ENCODE data around the gene XBP1.

The XBP1 gene

DNA sequence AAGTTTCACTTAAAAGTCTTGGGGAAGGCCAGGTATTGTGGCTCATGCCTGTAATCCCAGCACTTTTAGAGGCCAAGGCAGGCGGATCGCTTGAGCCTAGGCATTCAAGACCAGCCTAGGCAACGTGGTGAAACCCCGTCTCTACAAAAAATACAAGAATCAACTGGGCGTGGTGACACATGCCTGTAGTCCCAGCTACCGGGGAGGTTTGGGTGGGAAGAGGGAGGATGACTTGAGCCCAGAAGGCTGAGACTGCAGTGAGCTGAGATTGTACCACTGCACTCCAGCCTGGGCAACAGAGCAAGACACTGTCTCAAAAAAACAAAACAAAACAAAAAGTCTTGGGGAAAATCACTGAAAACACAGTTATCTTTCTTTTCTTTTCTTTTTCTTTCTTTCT lies 15.4 kb upstream of the XBP1 start:
- Histone ChIP-seq H3K27ac (no peak overlapping the region), H3K4me3 (ENCODE audit: low read depth, low read length) (no peak overlapping the region), H3K36me3 (replicated peaks) (no peaks in the 10 kb centered on the region), H3K27me3 (replicated peaks) (no peaks in the 10 kb centered on the region)
- TF ChIP-seq, protein P1, sequence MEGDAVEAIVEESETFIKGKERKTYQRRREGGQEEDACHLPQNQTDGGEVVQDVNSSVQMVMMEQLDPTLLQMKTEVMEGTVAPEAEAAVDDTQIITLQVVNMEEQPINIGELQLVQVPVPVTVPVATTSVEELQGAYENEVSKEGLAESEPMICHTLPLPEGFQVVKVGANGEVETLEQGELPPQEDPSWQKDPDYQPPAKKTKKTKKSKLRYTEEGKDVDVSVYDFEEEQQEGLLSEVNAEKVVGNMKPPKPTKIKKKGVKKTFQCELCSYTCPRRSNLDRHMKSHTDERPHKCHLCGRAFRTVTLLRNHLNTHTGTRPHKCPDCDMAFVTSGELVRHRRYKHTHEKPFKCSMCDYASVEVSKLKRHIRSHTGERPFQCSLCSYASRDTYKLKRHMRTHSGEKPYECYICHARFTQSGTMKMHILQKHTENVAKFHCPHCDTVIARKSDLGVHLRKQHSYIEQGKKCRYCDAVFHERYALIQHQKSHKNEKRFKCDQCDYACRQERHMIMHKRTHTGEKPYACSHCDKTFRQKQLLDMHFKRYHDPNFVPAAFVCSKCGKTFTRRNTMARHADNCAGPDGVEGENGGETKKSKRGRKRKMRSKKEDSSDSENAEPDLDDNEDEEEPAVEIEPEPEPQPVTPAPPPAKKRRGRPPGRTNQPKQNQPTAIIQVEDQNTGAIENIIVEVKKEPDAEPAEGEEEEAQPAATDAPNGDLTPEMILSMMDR (IDR thresholded peaks at IDR 0.05; ENCODE audit: low read depth, low read length, missing control alignments), result no peak
- in situ Hi-C loops (cut with HindIII; ENCODE audit: low pct_ligation_motif_present, low sequenced_read_pairs), result no loop called here
- no peak for DNase-seq

DNA sequence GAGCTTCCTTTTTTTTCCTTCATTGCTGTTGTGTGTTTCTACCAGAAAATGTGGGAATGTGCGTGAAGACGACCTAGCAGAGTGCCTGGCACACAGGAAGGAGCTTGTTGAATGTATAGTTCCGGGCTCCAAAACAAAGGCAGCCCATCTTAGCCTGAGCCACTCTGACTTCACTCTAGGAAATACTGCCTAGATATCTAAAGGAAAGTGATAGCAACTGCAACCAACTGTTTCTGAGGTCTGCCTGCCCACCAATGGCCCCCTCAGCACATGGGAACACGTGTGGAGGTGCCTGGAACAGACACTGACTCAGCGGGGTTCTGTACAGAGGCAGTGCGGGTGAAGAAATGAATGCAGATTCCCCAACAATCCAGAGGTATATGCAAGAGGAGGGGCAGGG lies 14.7 kb upstream of the XBP1 start:
- Histone ChIP-seq H3K27me3 (replicated peaks) (no peaks in the 10 kb centered on the region), H3K27ac (no peak overlapping the region), H3K4me3 (ENCODE audit: low read depth, low read length) (no peak overlapping the region), H3K36me3 (replicated peaks) (no peaks in the 10 kb centered on the region)
- in situ Hi-C loops (cut with HindIII; ENCODE audit: low pct_ligation_motif_present, low sequenced_read_pairs), result no loop called here
- DNase-seq, result no peak
- TF ChIP-seq, protein P1 (IDR thresholded peaks at IDR 0.05; ENCODE audit: low read depth, low read length, missing control alignments), result no peak

DNA sequence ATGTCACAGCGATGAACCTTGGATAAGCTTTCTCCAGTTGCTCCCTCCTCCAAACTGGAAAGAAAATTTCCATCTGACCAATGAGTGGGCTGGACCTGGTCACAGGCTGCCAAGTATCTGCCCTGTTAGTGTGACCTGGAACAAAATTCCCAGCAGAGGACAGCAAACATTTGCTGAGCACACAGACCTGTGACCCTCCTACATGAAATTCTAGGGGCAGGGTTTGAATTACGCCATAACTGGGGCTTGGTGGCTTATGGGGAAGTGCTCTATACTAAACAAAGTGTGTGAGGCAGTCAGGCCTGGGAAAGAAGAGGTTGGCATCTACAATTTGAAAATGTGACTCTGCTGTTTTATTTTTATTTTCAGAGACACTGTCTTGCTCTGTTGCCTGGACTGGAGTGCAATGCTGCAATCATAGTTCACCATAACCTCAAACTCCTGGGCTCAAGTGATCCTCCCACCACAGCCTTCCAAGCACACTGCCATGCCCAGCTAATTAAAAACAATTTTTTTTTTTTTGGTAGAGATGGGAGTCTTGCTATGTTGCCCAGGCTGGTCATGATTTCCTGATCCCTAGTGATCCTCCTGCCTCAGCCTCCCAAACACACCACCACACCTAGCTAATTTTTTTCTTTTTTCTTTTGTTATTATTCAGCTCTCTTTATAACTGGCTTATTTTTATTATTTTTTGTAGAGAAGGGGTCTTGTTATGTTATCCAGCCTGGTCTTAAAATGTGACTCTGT lies 13.6 kb upstream of the XBP1 start:
- TF ChIP-seq, protein P1 (IDR thresholded peaks at IDR 0.05; ENCODE audit: low read depth, low read length, missing control alignments), result no peak
- Histone ChIP-seq H3K36me3 (replicated peaks) (no peaks in the 10 kb centered on the region), H3K4me3 (ENCODE audit: low read depth, low read length) (no peak overlapping the region), H3K27me3 (replicated peaks) (no peaks in the 10 kb centered on the region), H3K27ac (no peak overlapping the region)
- in situ Hi-C loops (cut with HindIII; ENCODE audit: low pct_ligation_motif_present, low sequenced_read_pairs), result no loop called here
- DNase-seq, result no peak

DNA sequence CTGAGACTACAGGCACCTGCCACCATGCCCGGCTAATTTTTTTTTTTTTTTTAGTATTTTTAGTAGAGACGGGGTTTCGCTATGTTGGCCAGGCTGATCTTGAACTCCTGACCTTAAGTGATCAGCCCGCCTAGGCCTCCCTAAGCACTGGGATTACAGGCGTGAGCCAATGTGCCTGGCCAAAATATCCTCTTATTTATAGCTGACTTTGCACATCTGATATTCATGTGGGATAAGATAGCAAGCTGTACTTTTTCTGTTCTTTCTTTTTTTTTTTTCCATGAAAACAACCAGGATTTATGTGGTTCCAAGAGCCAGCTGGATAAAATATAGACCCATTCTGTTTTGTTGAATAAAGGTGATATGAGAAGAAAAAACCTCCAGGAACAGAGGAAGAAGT lies 12.1 kb upstream of the XBP1 start:
- TF ChIP-seq, protein P1 (IDR thresholded peaks at IDR 0.05; ENCODE audit: low read depth, low read length, missing control alignments), result no peak
- Histone ChIP-seq H3K27me3 (replicated peaks) (no peaks in the 10 kb centered on the region), H3K4me3 (ENCODE audit: low read depth, low read length) (no peak overlapping the region), H3K36me3 (replicated peaks) (no peaks in the 10 kb centered on the region), H3K27ac (no peak overlapping the region)
- in situ Hi-C loops (cut with HindIII; ENCODE audit: low pct_ligation_motif_present, low sequenced_read_pairs), result no loop called here
- DNase-seq, result no peak

DNA sequence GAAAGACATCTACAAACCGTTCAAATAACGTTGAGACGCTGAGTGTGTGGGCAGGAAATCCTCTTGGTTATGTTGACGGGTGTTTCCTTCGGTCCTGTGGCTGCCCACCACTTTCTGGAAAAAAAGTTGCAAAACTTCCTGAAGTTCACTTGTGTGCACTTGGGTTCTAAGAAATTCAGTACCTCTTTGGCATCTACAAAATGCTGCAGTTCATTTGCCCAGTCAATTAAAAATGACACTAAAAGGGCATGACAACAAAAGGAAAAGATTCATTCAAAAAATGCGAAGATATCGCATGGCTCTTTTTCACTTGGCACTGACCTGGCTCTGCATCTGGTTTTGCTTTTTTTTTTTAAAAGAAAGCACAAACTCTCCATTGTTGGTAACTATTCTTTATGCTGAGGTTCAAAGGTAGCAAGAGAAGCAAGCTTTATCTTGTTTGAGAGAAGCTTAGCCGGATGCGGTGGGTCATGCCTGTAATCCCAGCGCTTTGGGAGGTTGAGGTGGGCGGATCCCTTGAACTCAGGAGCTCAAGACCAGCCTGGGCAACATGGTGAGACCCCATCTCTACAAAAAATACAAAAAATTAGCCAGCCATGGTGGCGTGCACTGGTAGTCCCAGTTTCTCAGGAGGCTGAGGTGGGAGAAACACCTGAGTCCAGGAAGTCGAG lies 10.6 kb upstream of the XBP1 start:
- TF ChIP-seq, protein P1 (IDR thresholded peaks at IDR 0.05; ENCODE audit: low read depth, low read length, missing control alignments), result no peak
- H3K4me3 ChIP-seq (ENCODE audit: low read depth, low read length), result no peak overlapping the region

More for the DNA sequence above, 10.6 kb upstream of the XBP1 start:
- Histone ChIP-seq H3K27ac (no peak overlapping the region), H3K27me3 (replicated peaks) (no peaks in the 10 kb centered on the region), H3K36me3 (replicated peaks) (no peaks in the 10 kb centered on the region)
- in situ Hi-C loops (cut with HindIII; ENCODE audit: low pct_ligation_motif_present, low sequenced_read_pairs), result no loop called here
- no peak for DNase-seq

Data from brain microvascular endothelial cell (primary cell).